Stimulated activated CD8-positive, alpha-beta memory T cell treated with anti-CD3 and anti-CD28 coated beads, Interleukin-2, amount 100 ng/mL, for 1 hour (primary cell): ENCODE measurements around the gene MLLT11.
"Not testable (repeated sequence)": the region's sequence is repeated elsewhere in the genome, so short reads cannot be mapped to it uniquely, and the experiment has no call there.

ENCODE experiments used
- DNase-seq, 2 donors: peaks; one replicate each; pipeline ENCODE4 v3.0.0-alpha.2; 2020; ENCODE audit warnings: low read depth in 2 of 2

The MLLT11 gene

DNA sequence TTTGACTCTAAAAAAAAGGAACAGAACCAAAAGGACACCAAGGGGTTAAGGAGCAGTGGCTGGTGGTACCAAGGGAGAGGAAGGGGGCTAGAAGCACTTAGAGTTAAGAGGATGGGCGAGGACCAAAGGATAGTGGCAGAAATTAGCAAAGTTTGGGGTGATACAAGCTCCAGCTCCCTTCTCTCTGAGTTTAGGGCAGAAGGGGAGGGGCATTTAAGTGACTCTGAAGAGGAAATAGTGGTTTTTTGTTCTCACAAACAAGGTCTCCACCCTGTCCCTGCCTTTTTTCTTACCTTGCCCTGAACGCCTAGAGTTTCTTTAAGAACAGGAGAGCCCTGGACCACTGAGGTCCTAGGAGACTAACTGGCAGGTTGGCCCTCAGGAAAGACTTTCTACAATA lies 4.0 kb upstream of the MLLT11 start:
- DNase-seq: no peak

DNA sequence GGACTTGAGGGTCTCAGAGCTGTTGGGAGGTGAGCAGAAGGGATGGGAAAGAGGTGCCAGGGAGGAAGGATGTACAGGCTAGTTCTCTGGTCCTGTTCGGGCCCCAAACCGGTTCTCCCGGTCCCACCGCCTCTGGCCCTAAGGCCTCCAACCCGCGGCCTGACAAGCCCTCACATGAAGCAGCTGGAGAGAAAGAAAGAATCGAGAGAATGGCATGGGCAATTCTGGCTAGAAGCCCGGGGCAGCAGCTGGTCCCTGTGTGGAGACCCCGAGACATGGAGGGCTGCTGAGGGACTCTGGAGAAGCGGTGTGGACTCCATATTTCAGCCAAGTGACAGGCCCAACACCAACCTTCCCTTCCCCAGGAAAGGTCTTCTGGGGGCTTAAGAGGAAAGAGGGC lies 1.5 kb upstream of the MLLT11 start:
- no peak for DNase-seq

DNA sequence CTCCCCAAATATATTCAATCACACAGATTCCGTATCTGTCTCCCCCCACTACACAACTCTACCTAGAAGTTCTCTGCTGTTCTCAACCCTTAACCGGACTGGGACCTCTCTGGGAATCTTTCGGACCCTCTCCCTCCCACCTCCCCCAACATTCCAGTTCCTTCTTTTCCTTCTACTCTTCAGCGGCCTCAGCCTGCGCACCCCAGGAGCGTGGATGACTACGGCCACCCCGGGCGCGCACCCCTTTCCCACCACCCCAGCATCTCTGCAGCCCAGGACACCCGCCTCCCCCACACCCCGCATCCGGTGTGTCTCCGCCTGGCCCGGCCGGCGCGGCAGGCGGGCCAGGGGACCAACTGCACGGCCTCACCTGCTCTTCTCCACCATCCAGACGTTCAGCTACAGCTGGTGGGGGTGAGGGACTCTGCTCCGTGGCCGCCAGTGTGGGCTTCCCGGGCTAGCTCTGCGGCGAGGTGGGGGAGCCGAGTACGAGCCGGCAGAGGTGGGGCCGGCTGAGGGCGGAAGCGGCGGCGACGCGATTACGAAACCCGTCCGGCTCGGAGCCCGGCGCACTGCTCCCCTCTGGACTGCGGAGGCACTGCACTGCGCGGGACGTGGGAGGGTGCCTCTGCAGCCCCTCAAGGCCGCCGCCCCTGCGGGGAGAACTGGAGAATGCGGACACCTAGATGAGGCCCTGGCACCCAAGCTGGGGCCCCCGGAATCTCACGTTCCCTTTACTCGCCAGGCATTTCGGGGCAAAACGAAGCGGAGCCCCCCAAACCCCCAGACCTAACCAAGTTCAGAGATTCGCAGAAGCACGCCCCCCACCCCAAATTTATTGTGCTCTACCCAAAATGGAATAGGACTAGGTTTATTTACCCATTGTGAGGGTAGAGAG lies 839 bp upstream of the MLLT11 start, which contains the start of gene CDC42SE1:
TSS of gene CDC42SE1 (minus strand) at position 514 of the 898 bp plus-strand sequence. CDS start 3,892 bp downstream, outside the sequence.
- peak; percentile 71 to 74 for DNase-seq

DNA sequence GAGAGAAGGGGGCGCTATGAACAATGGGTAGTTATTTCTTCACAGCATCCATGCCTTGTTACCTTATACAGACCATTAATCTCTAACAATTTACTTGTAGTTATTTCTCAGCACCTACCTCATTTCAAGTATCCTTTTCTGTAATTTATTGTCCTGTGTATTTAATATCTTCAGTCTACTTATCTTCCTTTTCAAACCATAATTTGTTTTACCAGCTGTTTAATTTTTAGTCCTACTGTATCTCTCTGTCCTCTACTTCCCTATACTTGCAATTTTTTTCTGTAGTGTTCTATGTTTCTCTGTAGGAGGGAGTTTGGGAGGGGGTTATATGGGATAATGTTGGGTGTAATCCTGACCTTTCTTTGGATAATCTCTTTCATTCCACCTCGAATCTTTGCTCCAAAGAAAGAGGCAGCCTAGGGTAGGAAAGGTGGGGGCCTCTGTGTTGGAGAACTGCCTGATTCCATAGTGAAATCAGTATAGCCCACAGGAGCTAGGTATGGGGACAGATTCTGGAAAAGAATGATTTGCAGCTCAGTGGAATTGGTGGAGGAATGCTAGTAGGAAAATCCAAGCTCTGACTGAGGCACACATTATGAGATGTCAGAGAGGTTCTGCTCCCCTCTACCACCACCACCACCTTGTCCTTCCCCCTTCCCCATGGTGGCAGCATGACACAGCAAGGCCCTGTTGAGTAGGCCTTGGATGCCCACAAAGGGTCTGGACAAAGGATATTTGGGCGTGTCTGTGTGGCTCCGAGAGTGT lies 642 bp downstream of the MLLT11 start:
- DNase-seq: no peak

DNA sequence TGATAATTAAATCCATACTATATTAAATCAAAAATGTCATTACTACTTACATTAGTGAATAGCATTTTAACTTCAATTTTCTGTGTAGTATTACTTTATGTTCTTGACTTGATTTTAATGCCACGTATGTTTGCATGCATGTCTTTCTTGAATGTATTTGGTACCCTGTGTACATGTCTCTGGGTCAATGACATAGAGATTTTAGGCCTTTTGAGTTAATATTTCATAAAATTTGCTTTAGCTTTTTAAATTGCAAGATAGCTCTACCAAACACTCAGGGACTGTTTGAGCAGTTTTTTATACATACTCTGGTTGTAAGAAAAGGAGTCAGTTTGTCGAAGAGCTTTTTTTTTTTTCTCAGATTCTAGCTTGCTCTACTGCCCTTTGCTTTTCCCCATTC lies 1.5 kb downstream of the MLLT11 start:
- no peak for DNase-seq

DNA sequence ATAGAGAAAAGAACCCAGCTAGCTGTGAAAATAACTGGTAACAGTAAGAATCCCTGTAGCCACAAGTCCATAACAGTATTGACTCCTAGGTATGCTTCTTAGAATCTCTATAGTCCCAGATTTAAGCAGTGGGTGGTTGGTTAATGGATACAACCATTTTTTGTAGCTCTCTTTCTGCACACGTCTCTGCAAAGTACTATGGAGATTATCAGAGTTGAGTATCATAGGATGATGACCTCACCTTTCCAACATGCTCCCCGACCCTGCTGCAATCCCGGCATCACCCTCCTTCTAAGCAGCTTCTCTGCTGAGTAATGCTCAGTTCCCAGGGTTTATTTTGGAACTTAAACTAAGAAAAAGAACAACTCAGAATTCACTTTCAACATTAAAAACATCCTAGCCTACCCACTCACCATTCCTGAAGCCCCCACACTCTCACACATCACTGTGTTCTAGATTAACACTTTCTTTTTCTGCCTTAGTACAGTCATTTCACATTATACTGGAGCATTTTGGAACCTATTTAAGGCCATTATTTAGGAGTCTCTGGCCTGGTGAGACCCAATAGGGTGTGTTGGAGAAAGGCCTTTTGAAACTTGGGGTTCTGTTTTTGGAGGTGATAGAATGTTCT lies 2.7 kb downstream of the MLLT11 start:
- DNase-seq: no peak

DNA sequence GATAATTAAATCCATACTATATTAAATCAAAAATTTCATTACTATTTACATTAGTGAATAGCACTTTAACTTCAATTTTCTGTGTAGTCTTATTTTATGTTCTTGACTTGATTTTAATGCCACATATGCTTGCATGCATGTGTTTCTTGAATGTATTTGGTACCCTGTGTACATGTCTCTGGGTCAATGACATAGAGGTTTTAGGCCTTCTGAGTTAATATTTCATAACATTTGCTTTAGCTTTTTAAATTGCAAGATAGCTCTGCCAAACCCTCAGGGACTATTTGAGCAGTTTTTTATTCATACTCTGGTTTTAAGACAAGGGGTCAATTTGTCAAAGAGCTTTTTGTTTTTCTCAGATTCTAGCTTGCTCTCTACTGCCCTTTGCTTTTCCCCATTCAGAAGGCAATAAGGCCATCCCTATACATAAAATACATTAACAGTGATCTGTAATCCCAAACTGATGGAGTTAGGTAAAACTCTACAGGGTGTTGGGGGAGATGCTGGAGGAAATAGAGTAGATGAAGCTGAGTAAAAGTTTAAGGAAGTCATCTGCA lies 5.0 kb downstream of the MLLT11 start:
- DNase-seq: no peak

DNA sequence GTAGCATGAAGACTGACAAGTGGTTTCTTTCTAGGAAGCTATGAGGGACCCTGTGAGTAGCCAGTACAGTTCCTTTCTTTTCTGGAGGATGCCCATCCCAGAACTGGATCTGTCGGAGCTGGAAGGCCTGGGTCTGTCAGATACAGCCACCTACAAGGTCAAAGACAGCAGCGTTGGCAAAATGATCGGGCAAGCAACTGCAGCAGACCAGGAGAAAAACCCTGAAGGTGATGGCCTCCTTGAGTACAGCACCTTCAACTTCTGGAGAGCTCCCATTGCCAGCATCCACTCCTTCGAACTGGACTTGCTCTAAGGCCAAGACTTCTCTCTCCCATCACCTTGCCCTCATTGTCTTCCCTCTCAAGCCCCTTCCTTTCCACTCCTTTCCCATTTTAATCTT lies 7.0 kb downstream of the MLLT11 start:
- no peak for DNase-seq

DNA sequence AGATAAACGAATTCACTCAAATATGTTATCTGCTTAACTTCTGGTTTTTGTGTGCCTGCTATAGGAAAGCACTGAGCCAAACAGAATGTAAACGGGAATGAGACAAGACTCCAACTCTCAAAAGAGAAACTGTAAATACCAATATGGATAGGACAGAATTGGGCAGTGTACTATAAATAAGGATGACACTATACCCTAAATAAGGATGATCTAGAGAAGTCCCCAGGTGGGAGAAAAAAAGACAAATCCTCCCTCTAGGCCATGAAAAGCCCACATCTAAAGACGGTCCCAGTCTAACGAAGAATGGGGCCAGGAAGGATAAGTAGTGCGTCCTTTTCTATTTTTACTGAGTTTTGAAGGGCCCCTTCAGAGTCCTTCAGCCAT lies 8.9 kb downstream of the MLLT11 start:
- DNase-seq: no peak

DNA sequence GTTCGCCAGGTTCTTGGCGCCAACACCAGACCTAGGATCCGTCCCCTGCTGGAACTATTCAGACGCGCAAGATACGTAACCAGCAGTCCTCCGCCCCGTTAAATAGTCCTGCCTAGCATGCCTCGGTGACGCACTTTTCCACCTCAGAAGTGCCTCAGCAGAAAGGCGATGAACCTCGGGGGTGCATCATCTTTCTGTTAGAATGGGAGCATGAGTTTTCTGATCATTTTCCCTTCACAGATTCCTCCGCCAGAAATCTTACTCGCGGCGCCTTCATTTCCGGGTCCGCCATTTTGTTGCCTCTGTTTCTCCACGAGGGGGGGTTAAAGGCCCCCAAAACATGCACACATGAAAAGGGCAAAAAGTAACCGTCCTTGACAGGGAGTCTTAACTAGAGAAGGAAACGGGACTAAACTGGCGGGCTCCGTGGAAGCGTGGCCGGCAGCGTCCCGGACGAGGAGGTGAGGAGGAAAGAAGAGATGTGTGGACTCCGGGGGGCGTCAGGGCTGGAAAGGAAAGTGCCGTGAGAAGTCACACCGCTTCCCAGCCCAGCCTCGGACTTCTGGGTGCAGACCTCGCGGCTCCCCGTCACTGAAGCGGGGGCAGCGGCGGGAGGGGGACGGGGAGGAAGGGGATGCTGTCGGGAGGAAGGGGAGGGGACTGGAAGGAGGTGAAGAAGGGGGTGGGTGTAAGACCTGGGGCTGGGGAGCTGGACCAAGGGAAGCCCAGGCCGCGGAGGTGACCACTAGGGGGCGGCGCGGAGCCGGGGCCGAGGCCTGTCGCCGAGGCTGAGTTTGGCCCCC lies 10.5 kb downstream of the MLLT11 start, which contains the start of gene GABPB2:
TSS of gene GABPB2 (plus strand) at position 288 of the 803 bp plus-strand sequence. CDS start 17,429 bp downstream, outside the sequence.
- DNase-seq: peak; percentile 69 to 71

DNA sequence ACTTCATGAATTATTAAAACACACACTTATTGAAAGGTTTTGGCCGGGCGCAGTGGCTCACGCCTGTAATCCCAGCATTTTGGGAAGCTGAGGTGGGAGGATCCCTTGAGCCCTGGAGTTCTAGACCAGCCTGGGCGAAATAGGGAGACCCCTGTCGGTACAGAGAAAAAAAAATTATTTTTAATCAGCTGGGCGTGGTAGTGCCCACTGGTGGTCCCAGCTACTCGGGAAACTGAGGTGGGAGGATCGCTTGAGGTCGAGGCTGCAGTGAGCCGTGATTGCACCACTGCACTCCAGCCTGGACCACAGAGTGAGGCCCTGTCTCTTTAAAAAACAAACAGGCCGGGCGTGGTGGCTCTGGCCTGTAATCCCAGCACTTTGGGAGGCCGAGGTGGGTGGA lies 12.0 kb downstream of the MLLT11 start:
- DNase-seq: no peak

DNA sequence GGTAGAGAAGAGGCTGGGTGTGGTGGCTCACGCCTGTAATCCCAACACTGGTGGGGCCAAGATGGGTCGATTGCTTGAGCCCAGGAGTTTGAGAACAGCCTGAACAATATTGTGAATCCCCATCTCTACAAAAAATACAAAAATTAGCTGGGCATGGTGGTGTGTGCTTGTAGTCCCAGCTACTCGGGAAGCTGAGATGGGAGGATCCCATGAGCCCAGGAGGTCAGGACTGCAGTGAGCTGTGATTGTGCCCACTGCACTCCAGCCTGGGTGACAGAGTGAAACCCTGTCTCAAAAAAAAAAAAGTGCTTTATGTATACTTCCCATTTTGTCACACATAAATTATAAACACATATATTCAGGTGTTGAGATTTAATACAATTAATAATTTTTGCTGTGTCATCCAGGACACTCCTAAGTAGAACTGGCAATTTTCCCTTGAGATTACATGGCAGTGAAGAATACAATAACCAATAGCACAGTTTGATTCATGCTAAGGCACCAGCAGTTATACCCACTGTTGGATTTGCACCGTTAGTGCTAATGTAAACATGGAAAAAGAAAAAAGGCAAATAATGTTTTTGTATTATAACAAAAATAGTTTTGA lies 25.9 kb downstream of the MLLT11 start:
- DNase-seq: no peak

DNA sequence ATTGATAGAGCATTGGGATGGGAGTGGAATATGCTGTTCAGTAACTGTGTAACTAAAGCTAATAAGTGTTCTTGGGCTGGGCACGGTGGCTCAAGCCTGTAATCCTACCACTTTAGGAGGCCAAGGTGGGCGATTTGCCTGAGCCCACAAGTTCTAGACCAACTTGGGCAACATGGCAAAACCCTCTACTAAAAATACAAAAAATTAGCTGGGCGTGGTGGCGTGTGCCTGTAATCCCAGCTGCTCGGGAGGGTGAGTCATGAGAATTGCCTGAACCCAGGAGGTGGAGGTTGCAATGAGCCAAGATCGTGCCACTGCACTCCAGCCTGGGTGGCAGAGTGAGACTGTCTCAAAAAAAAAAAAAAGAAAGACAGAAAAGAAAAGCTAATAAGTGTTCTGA lies 37.2 kb downstream of the MLLT11 start:
- not testable (repeated sequence) for DNase-seq

DNA sequence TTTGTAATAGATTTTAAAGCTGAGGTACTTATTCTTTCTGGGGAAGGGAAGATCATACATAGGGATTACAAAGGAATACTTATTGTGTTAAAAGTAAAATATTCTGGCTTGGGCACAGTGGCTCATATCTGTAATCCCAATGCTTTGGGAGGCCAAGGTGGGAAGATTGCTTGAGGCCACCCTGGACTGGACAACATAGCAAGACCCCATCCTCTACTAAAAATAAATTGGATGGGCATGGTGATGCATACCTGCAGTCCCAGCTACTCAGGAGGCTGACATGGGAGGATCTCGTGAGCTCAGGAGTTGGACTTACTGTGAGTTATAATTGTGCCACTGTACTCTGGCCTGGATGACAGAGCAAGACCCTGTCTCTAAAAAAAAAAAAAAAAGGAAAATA lies 37.9 kb downstream of the MLLT11 start:
- DNase-seq: no peak

DNA sequence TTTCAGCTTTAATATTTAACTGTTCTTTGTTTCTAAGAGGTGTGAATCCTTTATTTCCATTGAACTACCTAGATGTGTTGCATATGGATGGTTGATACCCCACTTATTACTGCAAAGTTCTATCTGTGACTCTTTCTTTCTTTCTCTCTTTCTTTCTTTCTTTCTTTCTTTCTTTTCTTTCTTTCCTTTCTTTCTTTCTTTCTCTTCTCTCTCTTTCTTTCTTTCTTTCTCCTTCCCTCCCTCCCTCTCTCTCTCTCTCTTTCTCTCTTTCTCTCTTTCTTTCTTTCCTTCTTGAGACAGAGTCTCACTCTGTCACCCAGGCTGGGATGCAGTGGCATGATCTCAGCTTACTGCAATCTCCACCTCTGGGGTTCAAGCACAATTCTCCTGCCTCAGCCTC lies 44.4 kb downstream of the MLLT11 start:
- DNase-seq: no peak

DNA sequence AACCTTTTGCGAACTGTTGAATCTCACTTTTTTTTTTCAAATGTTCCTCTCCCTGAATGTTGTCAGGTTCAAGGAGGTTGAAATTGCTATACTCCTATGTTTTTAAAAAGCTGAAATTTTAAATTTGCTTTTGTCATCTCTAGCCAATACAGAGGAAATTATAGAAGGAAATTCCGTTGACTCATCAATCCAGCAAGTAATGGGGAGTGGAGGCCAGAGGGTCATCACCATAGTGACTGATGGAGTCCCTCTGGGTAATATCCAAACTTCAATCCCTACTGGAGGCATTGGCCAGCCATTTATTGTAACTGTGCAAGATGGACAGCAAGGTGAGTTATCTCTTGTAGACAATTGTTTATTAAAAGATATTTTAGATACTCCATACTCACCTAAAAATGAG lies 46.7 kb downstream of the MLLT11 start:
- no peak for DNase-seq

DNA sequence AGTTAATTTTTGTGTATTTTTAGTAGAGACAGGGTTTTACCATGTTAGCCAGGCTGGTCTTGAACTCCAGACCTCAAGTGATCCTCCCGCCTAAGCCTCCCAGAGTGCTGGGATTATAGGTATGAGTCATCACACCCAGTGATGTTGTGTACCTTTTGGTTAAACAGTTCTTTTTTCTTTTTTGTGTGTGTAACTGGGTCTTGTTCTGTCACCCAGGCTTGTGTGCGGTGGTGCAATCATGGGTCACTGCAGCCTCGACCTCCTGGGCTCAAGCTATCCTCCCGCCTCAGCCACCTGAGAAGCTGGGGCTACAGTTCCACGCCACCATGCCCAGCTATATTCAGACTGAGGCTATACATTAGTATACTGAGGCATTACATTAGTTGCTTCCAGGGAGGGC lies 48.1 kb downstream of the MLLT11 start:
- DNase-seq: no peak

DNA sequence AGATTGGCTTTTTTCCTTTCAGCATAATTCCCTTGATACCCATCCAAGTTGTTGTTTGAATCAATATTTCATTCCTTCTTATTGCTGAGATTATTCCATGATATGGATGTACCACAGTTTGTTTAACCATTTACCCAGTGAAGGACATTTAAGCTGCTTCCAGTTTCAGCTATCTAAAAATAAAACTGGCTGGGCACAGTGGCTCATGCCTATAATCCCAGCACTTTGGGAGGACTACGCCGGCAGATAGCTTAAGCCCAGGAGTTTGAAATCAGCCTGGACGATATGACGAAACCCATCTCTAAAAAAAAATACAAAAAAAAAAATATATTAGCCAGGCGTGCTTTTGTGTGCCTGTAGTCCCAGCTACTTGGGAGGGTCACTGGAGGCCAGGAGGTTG lies 53.7 kb downstream of the MLLT11 start:
- DNase-seq: no peak
